GM19193 (cell line): ENCODE measurements around the gene GABBR1.

Experiments
- POLR2A ChIP-seq: IDR thresholded peaks from 4 replicates; pipeline ENCODE4 v1.6.1; 2011; ENCODE audit not compliant: insufficient read depth, insufficient read length; ENCODE audit errors: extremely low read depth

The GABBR1 gene

GRCh38 chr6:29608131-29608530 lies 24.9 kb downstream of the GABBR1 start:
- TF ChIP-seq POLR2A, result no peak

DNA sequence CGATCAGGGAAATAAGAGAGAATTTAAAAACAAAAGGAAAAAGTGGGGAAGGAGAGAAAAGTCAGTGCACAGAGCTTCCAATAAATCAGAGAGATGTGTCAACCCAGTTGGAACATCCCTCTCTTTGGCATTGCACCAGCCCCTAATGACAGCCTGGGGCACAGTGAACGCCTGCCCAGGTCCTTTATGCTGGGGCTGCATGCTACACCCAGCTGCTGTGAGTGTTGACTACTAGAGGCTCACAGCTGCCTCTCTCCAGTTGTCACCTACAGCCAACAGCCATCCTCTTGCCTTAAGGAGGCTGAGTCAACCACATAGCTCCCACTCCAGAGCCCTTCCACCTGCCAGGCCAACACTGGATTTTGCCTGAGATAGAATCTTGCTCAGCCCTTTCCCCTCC lies 29.1 kb downstream of the GABBR1 start:
- TF ChIP-seq POLR2A, result no peak

- TF ChIP-seq POLR2A, result no peak
Measured at GRCh38 chr6:29603456-29603855, 29.5 kb downstream of the GABBR1 start.

DNA sequence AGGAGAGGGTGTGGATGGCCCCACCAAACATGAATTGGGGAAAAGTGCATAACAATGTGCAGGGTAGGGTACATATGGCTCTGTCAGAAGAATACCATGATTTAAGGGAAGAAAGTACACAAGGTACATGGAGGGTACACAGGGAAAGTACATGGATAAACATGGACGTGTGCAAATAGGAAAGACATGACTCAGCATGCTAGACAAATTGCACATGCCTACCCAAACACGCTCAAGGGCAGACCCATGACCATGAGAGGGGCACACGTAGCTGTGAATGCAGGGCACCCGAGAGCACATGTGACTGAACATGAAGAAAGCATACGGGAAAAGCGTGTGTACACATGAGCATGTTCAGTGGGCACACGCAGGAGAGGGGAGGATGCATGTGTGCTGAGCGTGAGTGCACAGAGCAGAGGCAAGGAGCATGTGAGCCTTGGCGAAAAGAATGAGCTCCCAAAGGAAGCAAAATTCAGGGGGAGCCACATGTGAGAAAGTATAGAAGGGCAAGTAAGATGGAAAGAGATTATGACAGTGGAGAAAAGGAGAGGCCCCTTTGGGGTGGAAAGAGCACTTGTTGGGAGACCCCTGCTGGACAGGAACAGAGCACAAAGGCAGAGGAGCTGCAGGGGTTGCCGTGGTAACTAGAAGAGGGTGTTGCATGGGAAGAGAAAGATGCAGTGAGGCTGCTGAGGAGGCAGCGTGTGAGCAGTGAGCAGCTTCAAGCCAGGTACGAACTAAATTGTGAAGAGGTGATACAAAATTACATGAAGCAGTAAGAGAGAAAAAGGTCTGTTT lies 30.2 kb downstream of the GABBR1 start:
- no peak for TF ChIP-seq POLR2A

GRCh38 chr6:29598172-29598747 lies 34.7 kb downstream of the GABBR1 start:
- no peak for TF ChIP-seq POLR2A

GRCh38 chr6:29597184-29597583 lies 35.8 kb downstream of the GABBR1 start:
- TF ChIP-seq POLR2A, result no peak

DNA sequence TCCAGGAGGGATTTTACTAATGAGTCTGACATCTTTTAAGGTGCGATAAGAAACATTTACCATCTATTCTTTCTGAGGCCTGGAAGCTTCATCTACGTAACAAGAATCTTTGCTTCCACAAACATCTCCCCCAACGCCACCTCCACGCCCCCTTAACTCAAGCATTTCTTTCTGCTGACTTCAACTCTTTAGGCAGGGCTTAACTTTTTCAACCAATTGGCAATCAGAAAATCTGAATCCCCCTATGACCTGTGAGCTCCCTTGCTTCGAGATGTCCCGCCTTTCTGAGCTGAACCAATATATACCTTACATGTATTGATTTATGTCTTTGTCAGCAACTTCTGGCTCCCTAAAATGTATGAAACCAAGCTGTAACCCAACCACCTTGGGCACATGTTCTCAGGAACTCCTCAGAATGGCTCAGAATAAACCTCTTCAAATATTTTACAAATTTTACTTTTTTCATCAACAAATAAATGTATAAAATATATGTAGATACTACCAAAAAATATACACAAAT lies 36.5 kb downstream of the GABBR1 start:
- no peak for TF ChIP-seq POLR2A

- TF ChIP-seq POLR2A, result no peak
Measured at GRCh38 chr6:29593199-29593855, 39.7 kb downstream of the GABBR1 start.

DNA sequence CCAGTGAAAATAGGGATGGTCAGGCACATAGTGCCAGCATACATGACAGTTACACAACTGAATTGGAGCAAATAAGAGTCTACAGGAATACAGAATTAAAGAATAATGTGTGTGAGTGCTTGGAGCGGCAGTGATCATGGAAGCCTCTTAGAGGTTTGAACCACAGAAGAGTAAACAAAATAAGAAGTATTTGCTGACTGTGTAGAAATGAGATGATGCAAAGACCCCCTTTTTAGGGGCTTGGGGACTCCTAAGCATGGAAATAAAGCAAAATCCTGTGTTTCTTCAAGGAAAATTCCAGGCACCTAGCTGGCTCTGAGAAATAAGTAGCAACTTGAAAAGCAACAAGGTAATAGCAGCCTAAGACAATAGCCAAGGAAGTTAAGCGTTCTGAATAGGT lies 41.3 kb downstream of the GABBR1 start:
- TF ChIP-seq POLR2A, result no peak

GRCh38 chr6:29590218-29590808 lies 42.7 kb downstream of the GABBR1 start:
- no peak for TF ChIP-seq POLR2A

DNA sequence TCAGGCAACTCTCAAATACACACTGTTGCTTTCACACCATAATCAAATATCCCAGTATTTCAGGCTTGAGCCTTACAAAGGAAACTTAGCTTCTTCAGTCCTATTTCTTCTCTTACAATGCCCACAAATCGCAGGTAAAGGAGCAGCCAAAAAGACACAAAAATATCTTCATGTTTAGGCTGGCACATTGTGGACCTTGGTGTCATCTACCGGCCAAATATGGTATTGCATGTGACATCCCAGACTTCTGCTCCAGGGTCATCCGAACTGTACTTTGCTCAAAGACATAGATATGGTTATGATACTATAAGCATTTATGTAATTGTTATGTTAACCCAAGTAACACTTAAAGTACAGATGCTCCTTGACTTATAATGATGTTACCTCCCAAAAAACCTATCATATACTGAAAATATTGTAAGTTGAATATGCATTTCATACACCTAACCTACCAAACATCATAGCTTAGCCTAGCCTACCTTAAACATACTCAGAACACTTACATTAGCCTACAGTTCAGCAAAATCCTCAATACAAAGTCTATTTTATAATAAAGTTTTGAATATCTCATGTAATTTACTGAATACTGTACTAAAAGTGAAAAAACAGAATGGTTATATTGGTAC lies 43.4 kb downstream of the GABBR1 start:
- TF ChIP-seq POLR2A, result no peak

- no peak for TF ChIP-seq POLR2A
Measured at GRCh38 chr6:29584821-29585220, 48.2 kb downstream of the GABBR1 start, which contains the start of gene OR2H2. Gene OR2H2 (plus strand): TSS chr6:29585121. CDS start chr6:29587945, 2,824 bp downstream.

- no peak for TF ChIP-seq POLR2A
Measured at GRCh38 chr6:29577544-29577943, 55.4 kb downstream of the GABBR1 start.

GRCh38 chr6:29576056-29576455 lies 56.9 kb downstream of the GABBR1 start:
- no peak for TF ChIP-seq POLR2A

DNA sequence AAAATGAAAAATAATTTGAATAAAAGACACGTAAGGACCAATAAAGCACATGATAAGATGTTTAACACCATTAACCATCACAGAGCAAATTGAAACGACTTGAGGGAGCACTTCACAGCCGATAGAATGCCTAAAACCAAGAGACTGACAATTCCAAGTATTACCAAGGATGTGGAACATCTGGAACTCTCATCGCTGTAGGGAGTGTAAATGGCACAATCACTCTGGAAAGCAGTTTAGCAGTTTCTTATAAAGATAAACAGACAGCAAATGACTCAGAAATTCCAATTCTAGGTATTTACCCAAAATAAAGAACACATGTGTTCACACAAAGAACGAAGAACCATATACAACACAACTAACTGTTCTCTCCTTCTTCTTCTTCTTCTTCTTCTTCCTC lies 65.0 kb downstream of the GABBR1 start:
- TF ChIP-seq POLR2A, result no peak
